GM10248 (cell line): ENCODE measurements around the gene UBXN7.
A peak's percentile ranks its signal among the peaks of the same experiment; 100 is the strongest.
"Not testable (repeated sequence)": the region's sequence is repeated elsewhere in the genome, so short reads cannot be mapped to it uniquely, and the experiment has no call there.

Experiments
- CTCF ChIA-PET: fragments of 300-600 bp; sonication (Branson Sonifier 250); formaldehyde crosslinking; extraction: SDS; loops from one replicate; lab custom pipeline; 2021; ENCODE audit warnings: antibody characterized with exemption; lab: Yijun Ruan, JAX
- POLR2A ChIA-PET: fragments of 350-650 bp; sonication (Branson Sonifier 250); formaldehyde crosslinking; extraction: SDS; loops from one replicate; lab custom pipeline; 2020; ENCODE audit warnings: antibody characterized with exemption; lab: Yijun Ruan, JAX
- DNase-seq: peaks from one replicate; pipeline ENCODE4 v3.0.0; 2012; ENCODE audit errors: extremely low spot score
- TF ChIP-seq, protein P1 (sequence below): IDR thresholded peaks from 2 replicates; pipeline ENCODE4 v1.5.1; 2012; ENCODE audit warnings: mild to moderate bottlenecking, low read depth; ENCODE audit errors: extremely low read depth, missing control alignments, control extremely low read depth

The UBXN7 gene

DNA sequence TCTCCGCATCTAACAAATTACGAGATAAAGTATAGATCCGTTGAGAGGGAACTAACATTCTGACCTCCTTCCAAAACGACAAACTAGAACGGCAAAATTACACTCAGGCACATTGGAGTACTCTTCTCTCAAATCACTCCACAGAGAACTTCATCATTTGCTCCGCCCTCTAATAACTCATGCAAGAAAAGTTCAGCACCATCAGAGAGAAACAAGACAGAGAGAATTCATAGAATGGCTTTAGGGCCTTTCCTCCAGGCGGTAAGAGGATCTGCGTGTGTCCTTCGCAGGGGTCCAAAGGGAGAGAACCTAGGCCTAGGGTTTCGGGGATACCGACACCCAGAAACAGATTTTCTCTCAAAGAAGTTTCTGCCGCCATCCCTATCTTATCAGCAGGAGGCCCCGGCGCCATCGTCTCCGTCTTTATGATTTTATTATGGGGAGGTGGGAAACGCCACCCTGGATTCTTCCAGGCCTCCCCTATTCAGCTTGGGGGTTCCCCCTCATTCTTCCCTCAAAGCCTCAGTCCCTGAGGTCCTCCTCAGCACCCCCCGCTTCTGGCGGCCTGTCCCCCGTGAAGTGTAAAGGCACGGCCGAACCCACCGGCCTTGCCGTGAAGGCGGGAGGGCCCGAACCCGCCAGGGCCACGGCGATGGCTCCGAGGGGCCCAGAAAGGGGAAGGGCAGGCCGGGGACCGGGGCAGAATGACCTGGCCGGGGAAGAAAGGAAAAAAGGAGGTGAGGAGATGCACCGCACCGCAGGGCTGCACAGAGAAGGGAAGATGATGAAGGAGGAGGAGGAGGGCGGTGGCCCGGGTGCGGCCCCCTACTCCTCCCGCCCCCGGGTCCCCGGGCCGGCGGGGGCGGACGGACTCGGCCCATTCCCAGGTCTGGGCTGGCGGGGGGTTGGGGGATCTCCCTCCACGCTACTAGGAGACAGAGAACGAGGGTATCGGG lies 768 bp downstream of the UBXN7 start:
- peak; percentile 59 for DNase-seq
- CTCF ChIA-PET = interaction anchor here (1.1 to 1.5 kb wide), 2 partner anchors 55 to 97 kb away, joined by 3 to 4 read pairs; no protein-coding TSS in a partner anchor
- TF ChIP-seq, protein P1, sequence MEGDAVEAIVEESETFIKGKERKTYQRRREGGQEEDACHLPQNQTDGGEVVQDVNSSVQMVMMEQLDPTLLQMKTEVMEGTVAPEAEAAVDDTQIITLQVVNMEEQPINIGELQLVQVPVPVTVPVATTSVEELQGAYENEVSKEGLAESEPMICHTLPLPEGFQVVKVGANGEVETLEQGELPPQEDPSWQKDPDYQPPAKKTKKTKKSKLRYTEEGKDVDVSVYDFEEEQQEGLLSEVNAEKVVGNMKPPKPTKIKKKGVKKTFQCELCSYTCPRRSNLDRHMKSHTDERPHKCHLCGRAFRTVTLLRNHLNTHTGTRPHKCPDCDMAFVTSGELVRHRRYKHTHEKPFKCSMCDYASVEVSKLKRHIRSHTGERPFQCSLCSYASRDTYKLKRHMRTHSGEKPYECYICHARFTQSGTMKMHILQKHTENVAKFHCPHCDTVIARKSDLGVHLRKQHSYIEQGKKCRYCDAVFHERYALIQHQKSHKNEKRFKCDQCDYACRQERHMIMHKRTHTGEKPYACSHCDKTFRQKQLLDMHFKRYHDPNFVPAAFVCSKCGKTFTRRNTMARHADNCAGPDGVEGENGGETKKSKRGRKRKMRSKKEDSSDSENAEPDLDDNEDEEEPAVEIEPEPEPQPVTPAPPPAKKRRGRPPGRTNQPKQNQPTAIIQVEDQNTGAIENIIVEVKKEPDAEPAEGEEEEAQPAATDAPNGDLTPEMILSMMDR = no peak
- POLR2A ChIA-PET = no interaction called here

DNA sequence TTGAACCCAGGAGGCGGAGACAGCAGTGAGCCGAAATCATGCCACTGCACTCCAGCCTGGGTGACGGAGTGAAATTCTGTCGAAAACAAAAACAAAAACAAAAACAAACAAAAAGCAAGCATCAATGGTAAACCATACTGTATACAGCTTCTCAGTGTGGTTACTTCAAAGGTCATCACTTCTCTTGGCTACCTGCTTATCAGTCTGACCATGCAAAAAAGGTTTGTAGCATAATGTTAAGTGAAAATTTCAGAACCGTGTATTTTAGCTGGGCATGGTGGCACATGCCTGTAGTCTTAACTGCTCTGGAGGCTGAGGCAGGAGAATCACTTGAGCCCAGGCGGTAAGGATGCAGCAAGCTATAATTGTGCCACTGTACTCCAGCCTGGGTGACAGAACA lies 4.2 kb downstream of the UBXN7 start:
- DNase-seq = no peak
- POLR2A ChIA-PET = no interaction called here
- TF ChIP-seq, protein P1 = no peak
- CTCF ChIA-PET = interaction anchor here (1.1 to 1.6 kb wide), 2 partner anchors 11 to 16 kb away, joined by 3 to 8 read pairs; no protein-coding TSS in a partner anchor

DNA sequence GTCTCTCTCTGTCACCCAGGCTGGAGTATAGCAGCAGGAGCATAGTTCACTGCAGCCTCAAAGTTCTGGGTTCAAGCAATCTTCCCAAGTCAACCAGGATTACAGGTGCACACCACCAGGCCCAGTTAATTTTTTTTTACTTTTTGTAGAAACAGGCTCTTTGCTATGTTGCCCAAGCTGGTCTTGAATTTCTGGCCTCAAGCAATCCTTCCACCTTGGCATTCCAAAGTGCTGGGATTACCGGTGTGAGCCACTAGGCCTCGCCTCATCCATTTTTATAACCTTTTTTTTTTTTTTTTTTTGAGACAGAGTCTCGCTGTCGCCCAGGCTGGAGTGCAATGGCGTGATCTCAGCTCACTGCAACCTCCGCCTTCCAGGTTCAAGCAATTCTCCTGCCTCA lies 7.8 kb downstream of the UBXN7 start:
- DNase-seq, POLR2A ChIA-PET: not testable (repeated sequence)

DNA sequence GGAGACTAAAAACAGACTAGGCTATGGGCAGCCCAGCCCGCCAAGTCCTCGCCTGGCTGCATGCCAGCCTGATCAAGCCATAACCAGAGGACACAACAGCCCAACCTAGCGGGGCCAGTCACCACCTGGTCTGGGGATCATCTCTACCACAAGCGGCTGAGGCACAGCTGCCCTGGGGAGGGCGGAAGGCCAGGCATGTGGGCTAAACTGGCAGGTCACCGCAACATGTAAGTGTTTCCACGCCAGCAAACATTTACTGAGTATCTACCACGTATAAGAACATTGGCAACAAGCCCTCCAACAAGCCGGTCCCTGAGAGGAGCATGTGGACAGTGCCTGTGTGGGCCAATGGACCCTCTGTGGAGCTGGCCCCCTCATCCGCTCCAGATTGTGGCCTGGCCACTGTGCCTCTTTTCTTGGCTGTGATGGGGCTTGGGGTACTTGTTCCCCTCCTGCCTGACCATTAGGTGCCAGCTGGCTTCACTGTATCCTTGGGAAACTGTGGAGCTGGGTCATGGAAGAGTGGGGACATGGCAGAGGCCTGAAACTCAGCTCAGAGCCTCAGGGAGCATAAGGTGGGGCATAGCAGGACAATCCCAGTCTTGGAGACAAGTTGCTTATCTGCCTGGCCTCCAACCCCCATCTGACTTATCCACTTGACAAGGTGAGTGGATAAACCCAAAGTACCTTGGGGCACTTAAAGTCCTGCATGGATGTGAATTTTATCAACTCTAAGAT lies 9.0 kb downstream of the UBXN7 start:
- ChIA-PET CTCF (interaction anchor here (1.0 to 1.8 kb wide), 2 partner anchors 11 to 16 kb away, joined by 3 to 4 read pairs; no protein-coding TSS in a partner anchor), POLR2A (no interaction called here)
- no peak for DNase-seq
- TF ChIP-seq, protein P1 = no peak

More for the DNA sequence above, 7.8 kb downstream of the UBXN7 start:
- CTCF ChIA-PET = interaction anchor here (1.8 kb wide), 1 partner anchor 17 kb away, joined by 4 read pairs; no protein-coding TSS in a partner anchor

DNA sequence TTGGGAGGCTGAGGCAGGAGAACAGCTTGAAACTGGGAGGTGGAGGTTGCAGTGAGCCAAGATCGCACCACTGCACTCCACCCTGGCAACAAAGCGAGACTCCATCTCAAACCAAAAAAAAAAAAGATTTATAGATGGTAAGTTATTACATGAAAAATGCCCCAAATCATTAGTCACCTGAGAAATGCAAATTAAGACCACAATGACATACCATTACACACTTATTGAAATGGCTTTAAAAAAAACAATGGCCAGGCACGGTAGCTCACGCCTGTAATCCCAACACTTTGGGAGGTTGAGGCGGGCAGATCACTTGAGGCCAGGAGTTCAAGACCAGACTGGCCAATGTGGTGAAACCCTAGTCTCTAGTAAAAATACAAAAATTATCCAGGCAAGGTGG lies 10.6 kb downstream of the UBXN7 start:
- CTCF ChIA-PET = interaction anchor here (1.1 kb wide), 1 partner anchor 13 kb away, joined by 3 read pairs; no protein-coding TSS in a partner anchor

DNA sequence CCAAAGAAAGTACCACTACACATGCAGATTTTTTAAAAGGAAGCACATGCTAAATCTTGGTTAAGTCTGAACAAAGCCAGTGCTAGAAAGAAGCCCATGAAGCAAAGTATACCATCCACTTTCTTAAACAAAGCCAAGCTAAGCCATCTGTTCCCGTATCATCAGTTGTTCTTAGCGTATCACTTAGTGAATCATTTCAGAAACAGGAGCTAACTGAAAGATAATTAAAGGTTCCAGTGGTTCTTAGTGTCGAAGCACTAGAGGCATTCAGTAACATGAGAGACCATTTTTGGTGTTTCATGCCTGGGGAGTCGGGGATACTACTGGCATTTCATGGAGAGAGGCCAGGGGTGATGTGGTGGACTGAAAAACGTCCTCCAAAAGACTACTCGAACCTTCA lies 12.8 kb downstream of the UBXN7 start:
- CTCF ChIA-PET = interaction anchor here (1.5 to 2.0 kb wide), 2 partner anchors 11 to 23 kb away, joined by 4 to 7 read pairs; no protein-coding TSS in a partner anchor
- POLR2A ChIA-PET = no interaction called here
- TF ChIP-seq, protein P1 = no peak
- DNase-seq = no peak

More for the DNA sequence above, 10.6 kb downstream of the UBXN7 start:
- POLR2A ChIA-PET, DNase-seq: not testable (repeated sequence)

DNA sequence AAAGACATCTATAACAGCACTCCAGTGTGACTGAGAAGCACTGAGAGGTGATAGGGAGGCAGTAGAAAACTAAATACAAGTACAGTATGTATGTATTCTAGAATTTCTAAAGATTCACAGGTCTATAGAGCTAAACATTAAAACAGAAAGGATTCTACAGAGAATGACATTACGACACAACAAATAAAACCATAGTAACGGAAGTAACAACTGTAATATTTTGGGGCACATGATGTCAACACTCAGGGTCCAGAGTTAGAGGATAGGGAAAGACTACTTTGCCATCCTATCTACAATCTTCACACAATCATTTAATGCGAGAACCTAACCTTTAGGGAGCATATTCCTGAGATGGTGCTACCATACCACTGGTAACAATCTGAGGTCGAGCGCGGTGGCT lies 13.6 kb downstream of the UBXN7 start:
- no peak for DNase-seq
- POLR2A ChIA-PET = no interaction called here
- CTCF ChIA-PET = interaction anchor here (0.7 to 2.4 kb wide), 2 partner anchors 9 to 165 kb away, joined by 3 to 8 read pairs; no protein-coding TSS in a partner anchor

More for the DNA sequence above, 13.6 kb downstream of the UBXN7 start:
- TF ChIP-seq, protein P1 = no peak
